T-cell (primary cell): Measurements from ENCODE around the gene FYN. TPM values are rescaled to one million over a fixed set of nuclear protein-coding genes. Genes with fewer than 3 reads are reported as not detected.

Source experiments
- ATAC-seq, 4 experiments: fragments of 200-7000 bp in 3 of 4; fragments of 150-1000 bp in 1 of 4; cut with Tn5 transposase; replicated peaks in 1 of 4; 1 replicate in 3 of 4; 2 replicates in 1 of 4; pipeline ENCODE4 v1.10.0; 2021; ENCODE audit warnings: moderate library complexity in 3 of 4, mild to moderate bottlenecking in 2 of 4, moderate number of reproducible peaks in 1 of 4
- CTCF ChIA-PET, 2 donors: fragments of 300-600 bp; sonication (Branson Sonifier 250); formaldehyde crosslinking; loops; one replicate each; lab custom pipeline; 2022; ENCODE audit warnings: antibody characterized with exemption in 2 of 2; lab: Charles Lee
- POLR2A ChIA-PET, 2 donors: fragments of 300-600 bp; sonication (Branson Sonifier 250); formaldehyde crosslinking; loops; one replicate each; lab custom pipeline; 2022; ENCODE audit warnings: antibody characterized with exemption in 2 of 2; lab: Charles Lee
- DNase-seq, 35 experiments: peaks; one replicate each; pipeline versions ENCODE4 v3.0.0 to v3.0.0-alpha.2; 2013 to 2023
- H3K27ac ChIP-seq: one replicate; pipeline ENCODE4 v1.5.1; 2013; ENCODE audit warnings: low read length
- H3K27me3 ChIP-seq, 2 experiments: replicated peaks in 1 of 2; 1 replicate in 1 of 2; 2 replicates in 1 of 2; pipeline versions ENCODE4 v1.6.1 to v1.7.0; 2013; ENCODE audit warnings: low read length in 1 of 2, mixed read lengths in 1 of 2; ENCODE audit not compliant: control insufficient read depth in 2 of 2, insufficient read depth in 2 of 2; ENCODE audit errors: extremely low read depth in 1 of 2
- H3K36me3 ChIP-seq, 2 donors: 1 replicate in 1 of 2; 2 replicates in 1 of 2; pipeline versions ENCODE4 v1.6.1 to v1.7.0; 2013; ENCODE audit warnings: low read length in 1 of 2; ENCODE audit not compliant: control insufficient read depth in 2 of 2, insufficient read depth in 1 of 2; ENCODE audit errors: extremely low read depth in 1 of 2
- H3K4me1 ChIP-seq, 2 experiments: 1 replicate in 1 of 2; 2 replicates in 1 of 2; pipeline versions ENCODE4 v1.6.1 to v1.7.0; 2013; ENCODE audit warnings: low read length in 2 of 2, mixed read lengths in 1 of 2; ENCODE audit not compliant: insufficient read depth in 2 of 2, control insufficient read depth in 1 of 2; ENCODE audit errors: extremely low read depth in 1 of 2
- H3K4me3 ChIP-seq, 2 donors: 1 replicate in 1 of 2; 2 replicates in 1 of 2; pipeline versions ENCODE4 v1.5.1 to v1.7.0; 2013; ENCODE audit warnings: mild to moderate bottlenecking in 2 of 2, low read length in 1 of 2, moderate library complexity in 1 of 2; ENCODE audit not compliant: control insufficient read depth in 1 of 2; ENCODE audit errors: extremely low read depth in 1 of 2
- H3K9me3 ChIP-seq: 2 replicates; pipeline ENCODE4 v1.7.0; 2013
- H3K27ac Mint-ChIP-seq, 2 donors: one replicate each; pipeline ENCODE4 v1.8.0; 2020 to 2021; ENCODE audit warnings: mild to moderate bottlenecking in 2 of 2, mixed read lengths in 2 of 2
- H3K27me3 Mint-ChIP-seq, 2 donors: one replicate each; pipeline ENCODE4 v1.8.0; 2021 to 2022; ENCODE audit warnings: mixed read lengths in 2 of 2
- H3K36me3 Mint-ChIP-seq: one replicate; pipeline ENCODE4 v1.8.0; 2021; ENCODE audit warnings: mixed read lengths
- H3K4me1 Mint-ChIP-seq, 3 donors: one replicate each; pipeline ENCODE4 v1.8.0; 2020 to 2022; ENCODE audit warnings: mixed read lengths in 3 of 3, mild to moderate bottlenecking in 1 of 3
- H3K4me3 Mint-ChIP-seq, 3 donors: one replicate each; pipeline ENCODE4 v1.8.0; 2020 to 2022; ENCODE audit warnings: mild to moderate bottlenecking in 3 of 3, mixed read lengths in 3 of 3, moderate library complexity in 3 of 3
- H3K9me3 Mint-ChIP-seq, 3 donors: one replicate each; pipeline ENCODE4 v1.8.0; 2020 to 2022; ENCODE audit warnings: mixed read lengths in 3 of 3
- WGBS: methylation state at CpG from one replicate; pipeline ENCODE4 v1.1.5; 2013; ENCODE audit warnings: missing lambda C conversion rate; ENCODE audit not compliant: insufficient coverage; 5-methylcytosine and 5-hydroxymethylcytosine counted together
- total RNA-seq, 35 experiments: library from RNA in 6 of 35; stranded (reverse) in 6 of 35; fragments of 120-200 nt in 1 of 35; gene quantifications; one replicate each; pipeline versions ENCODE4 v1.2.1 to v1.2.4 and lab custom pipeline; 2013 to 2026

FYN gene
- total RNA-seq, 5 donors from 2014 or later (not counting 1 experiment from before 2014, with no cell fraction given): 466 to 573 (median 534) TPM

DNA sequence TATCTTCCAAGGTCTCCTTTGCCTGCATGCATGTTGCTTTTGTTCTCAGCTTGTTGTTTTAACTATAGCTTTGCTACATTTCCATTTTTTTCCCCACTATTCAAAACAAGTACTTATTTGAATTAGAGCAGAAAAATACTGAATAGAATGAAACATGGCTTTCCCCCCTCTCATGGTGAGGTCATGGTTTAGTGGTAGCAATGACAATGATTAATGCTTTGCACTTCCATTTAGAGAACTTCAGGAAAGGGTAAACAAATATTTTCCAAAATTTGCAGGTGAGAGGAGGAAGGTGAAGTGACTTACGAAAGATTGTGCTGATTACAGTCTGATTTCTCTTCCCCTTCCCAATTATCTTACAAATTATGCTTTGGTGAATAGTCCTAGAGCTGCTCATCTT, 219.8 kb downstream of the FYN start:
- no peaks in the 10 kb centered on the region for H3K27me3 Mint-ChIP-seq
- no CpG with 5 or more reads among the region's 1 CpG for WGBS
- no peak overlapping the region for H3K4me3 Mint-ChIP-seq
- H3K36me3 ChIP-seq: peaks cover 2 to 3% of the 10 kb centered on the region in 2 donors
- peaks cover 40% of the 10 kb centered on the region for H3K36me3 Mint-ChIP-seq
- ATAC-seq: no peak
- CTCF ChIA-PET: interaction anchor here in 1 of 2 donors (1.6 kb wide), 1 partner anchor 390 kb away, joined by 4 read pairs; no protein-coding TSS in a partner anchor
- DNase-seq: no peak
- H3K27me3 ChIP-seq: no peaks in the 10 kb centered on the region
- no peaks in the 10 kb centered on the region for H3K4me1 Mint-ChIP-seq
- H3K4me1 ChIP-seq: no peaks in the 10 kb centered on the region
- POLR2A ChIA-PET: no interaction called here
- H3K27ac ChIP-seq: no peak overlapping the region
- no peaks in the 10 kb centered on the region for H3K9me3 Mint-ChIP-seq
- no peaks in the 10 kb centered on the region for H3K9me3 ChIP-seq
- no peak overlapping the region for H3K4me3 ChIP-seq
- no peak overlapping the region for H3K27ac Mint-ChIP-seq

DNA sequence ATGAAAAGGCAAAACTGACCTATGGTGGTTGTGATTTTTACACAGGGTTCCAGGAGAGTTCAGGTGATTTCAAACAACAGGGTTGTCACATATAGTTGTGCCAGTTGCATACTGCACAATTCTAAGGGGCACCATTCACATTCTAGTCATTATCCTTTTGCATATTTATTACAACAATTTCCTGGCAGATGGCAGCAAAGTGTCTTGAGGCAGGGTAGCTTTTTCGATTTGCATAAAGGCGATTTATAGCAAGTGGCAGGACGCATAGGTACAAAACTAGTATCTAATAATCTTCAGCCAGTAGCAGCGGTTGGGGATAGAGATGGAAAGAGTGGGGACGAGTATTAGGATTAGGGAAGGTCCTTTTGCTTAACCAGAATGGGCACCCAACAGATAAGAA, 221.1 kb downstream of the FYN start:
- Histone ChIP-seq H3K4me3 (no peak overlapping the region), H3K27ac (no peak overlapping the region), H3K4me1 (no peaks in the 10 kb centered on the region), H3K36me3 (peaks cover 2 to 3% of the 10 kb centered on the region in 2 donors), H3K27me3 (no peaks in the 10 kb centered on the region), H3K9me3 (no peaks in the 10 kb centered on the region)
- Mint-ChIP-seq H3K4me1 (peaks cover 0 to 5% (median 0%) of the 10 kb centered on the region in 3 donors), H3K27me3 (no peaks in the 10 kb centered on the region), H3K36me3 (peaks cover 45% of the 10 kb centered on the region), H3K27ac (no peak overlapping the region), H3K9me3 (no peaks in the 10 kb centered on the region), H3K4me3 (no peak overlapping the region)
- WGBS: 91% methylated on average over 5 of the region's 5 CpGs
- no peak for ATAC-seq
- no peak for DNase-seq
- ChIA-PET POLR2A (no interaction called here), CTCF (interaction anchor here in 1 of 2 donors (0.8 to 1.6 kb wide), 2 partner anchors 391 to 541 kb away, joined by 3 to 4 read pairs; no protein-coding TSS in a partner anchor)

DNA sequence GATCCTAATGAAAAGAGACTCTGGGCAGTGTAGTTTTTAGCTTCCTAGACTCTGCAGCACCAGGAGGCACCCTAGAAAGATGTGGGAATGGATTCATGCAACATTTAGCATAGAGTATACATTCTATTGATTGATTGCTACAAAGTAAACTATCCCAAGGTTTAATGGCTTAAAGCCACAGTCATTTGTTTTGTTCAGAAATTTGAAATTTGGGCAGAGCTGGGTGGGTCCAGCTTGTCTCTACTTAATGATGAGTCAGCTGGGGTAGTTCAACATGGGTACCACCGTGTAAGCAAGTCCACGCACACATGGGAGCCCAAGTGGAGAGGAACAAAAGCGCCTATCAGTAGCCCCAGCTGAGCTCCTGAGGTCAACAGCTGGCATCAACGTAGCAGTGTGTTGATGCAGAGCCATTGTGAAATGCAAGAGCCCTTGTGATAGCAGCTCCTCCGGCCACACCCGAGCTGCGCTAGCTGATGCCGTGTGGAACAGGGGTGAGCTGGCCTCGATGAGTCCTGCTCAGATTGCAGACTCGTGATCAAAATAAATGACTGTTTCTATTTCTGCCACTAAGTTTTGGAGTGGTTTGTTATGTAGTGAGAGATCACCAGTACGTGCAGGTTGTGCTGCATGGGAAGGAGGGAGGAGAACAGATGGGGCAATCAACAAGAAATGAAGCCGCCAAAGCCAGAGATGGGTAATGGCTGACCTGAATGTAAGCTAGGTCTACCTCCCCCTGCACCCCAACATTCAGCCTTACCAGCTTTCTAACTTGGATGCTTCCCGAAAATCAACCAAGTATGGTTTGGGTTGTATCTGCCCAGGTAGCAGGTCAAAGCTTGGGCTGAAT, 221.8 kb downstream of the FYN start:
- DNase-seq (no peak), ATAC-seq (no peak)
- H3K36me3 ChIP-seq: peaks cover 2 to 3% of the 10 kb centered on the region in 2 donors
- POLR2A ChIA-PET: no interaction called here
- Mint-ChIP-seq H3K36me3 (peaks cover 44% of the 10 kb centered on the region), H3K27me3 (no peaks in the 10 kb centered on the region), H3K9me3 (no peaks in the 10 kb centered on the region), H3K4me1 (peaks cover 0 to 5% (median 0%) of the 10 kb centered on the region in 3 donors), H3K4me3 (no peak overlapping the region), H3K27ac (no peak overlapping the region)
- CTCF ChIA-PET: no interaction called here
- no peak overlapping the region for H3K4me3 ChIP-seq
- WGBS: 80% methylated on average over 7 of the region's 13 CpGs
- no peaks in the 10 kb centered on the region for H3K9me3 ChIP-seq
- no peaks in the 10 kb centered on the region for H3K4me1 ChIP-seq
- H3K27ac ChIP-seq: no peak overlapping the region
- H3K27me3 ChIP-seq: no peaks in the 10 kb centered on the region

- CTCF ChIA-PET: no interaction called here
- Mint-ChIP-seq H3K4me1 (peaks cover 0 to 5% (median 0%) of the 10 kb centered on the region in 3 donors), H3K27ac (no peak overlapping the region), H3K36me3 (peaks cover 44% of the 10 kb centered on the region), H3K4me3 (no peak overlapping the region), H3K27me3 (no peaks in the 10 kb centered on the region), H3K9me3 (no peaks in the 10 kb centered on the region)
- H3K4me1 ChIP-seq: no peaks in the 10 kb centered on the region
- DNase-seq: no peak
- POLR2A ChIA-PET: interaction anchor here in 1 of 2 donors (0.8 kb wide), 1 partner anchor 529 kb away, joined by 8 read pairs; no protein-coding TSS in a partner anchor
- H3K4me3 ChIP-seq: no peak overlapping the region
- ATAC-seq: no peak
- peaks cover 2 to 3% of the 10 kb centered on the region in 2 donors for H3K36me3 ChIP-seq
- no peak overlapping the region for H3K27ac ChIP-seq
- H3K27me3 ChIP-seq: no peaks in the 10 kb centered on the region
- 82% methylated on average over 7 of the region's 9 CpGs for WGBS
- no peaks in the 10 kb centered on the region for H3K9me3 ChIP-seq
These were observed 223.2 kb downstream of the FYN start for GRCh38 chr6:111650049-111650448.

GRCh38 chr6:111648100-111648499, 225.2 kb downstream of the FYN start:
- Mint-ChIP-seq H3K4me1 (peaks cover 0 to 5% (median 0%) of the 10 kb centered on the region in 3 donors), H3K9me3 (no peaks in the 10 kb centered on the region), H3K4me3 (no peak overlapping the region), H3K27ac (no peak overlapping the region), H3K27me3 (no peaks in the 10 kb centered on the region), H3K36me3 (peaks cover 35% of the 10 kb centered on the region)
- Histone ChIP-seq H3K4me3 (no peak overlapping the region), H3K27me3 (no peaks in the 10 kb centered on the region), H3K36me3 (peaks cover 2 to 3% of the 10 kb centered on the region in 2 donors), H3K4me1 (no peaks in the 10 kb centered on the region), H3K9me3 (no peaks in the 10 kb centered on the region), H3K27ac (no peak overlapping the region)
- CTCF ChIA-PET: interaction anchor here in 1 of 2 donors (0.6 kb wide), 1 partner anchor 634 kb away, joined by 3 read pairs; no protein-coding TSS in a partner anchor
- WGBS: 98% methylated on average over 4 of the region's 5 CpGs
- ATAC-seq (no peak), DNase-seq (no peak)
- POLR2A ChIA-PET: no interaction called here

DNA sequence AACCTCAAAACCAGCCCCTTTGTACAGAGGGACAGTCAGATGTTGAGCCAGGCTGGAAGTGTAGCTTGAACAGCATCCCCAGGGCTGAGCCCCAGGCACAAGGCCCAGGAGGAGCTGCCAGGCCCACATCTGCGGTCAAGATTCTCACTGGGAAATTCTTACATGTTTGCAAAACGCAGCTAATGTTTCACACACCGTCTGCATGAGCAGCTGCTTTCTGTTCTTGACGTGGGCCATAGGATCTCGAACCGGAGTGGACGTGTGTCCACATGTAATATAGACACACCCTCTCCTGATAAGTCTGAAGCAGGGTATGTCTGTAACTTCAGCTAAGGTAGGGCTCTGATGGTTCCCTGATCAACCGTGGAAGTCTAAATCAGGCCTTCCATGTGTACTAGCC, 226.3 kb downstream of the FYN start:
- peaks cover 0 to 5% (median 0%) of the 10 kb centered on the region in 3 donors for H3K4me1 Mint-ChIP-seq
- no peaks in the 10 kb centered on the region for H3K27me3 ChIP-seq
- ATAC-seq (no peak), DNase-seq (no peak)
- POLR2A ChIA-PET: interaction anchor here in 1 of 2 donors (0.6 kb wide), 1 partner anchor 1294 kb away, joined by 4 read pairs; no protein-coding TSS in a partner anchor
- no peak overlapping the region for H3K4me3 ChIP-seq
- H3K36me3 Mint-ChIP-seq: peaks cover 28% of the 10 kb centered on the region
- 93% methylated on average over 5 of the region's 8 CpGs for WGBS
- no peaks in the 10 kb centered on the region for H3K27me3 Mint-ChIP-seq
- H3K27ac Mint-ChIP-seq: no peak overlapping the region
- CTCF ChIA-PET: interaction anchor here in 1 of 2 donors (0.6 kb wide), 2 partner anchors 129 to 433 kb away, joined by 3 read pairs; no protein-coding TSS in a partner anchor
- no peak overlapping the region for H3K4me3 Mint-ChIP-seq
- H3K9me3 Mint-ChIP-seq: no peaks in the 10 kb centered on the region
- no peaks in the 10 kb centered on the region for H3K9me3 ChIP-seq
- peaks cover 2 to 3% of the 10 kb centered on the region in 2 donors for H3K36me3 ChIP-seq
- no peak overlapping the region for H3K27ac ChIP-seq
- H3K4me1 ChIP-seq: no peaks in the 10 kb centered on the region
